ENCODE data around the gene PERP. TPM values are rescaled to one million over a fixed set of nuclear protein-coding genes. Genes with fewer than 3 reads are reported as not detected.

Gene PERP
- total RNA-seq, 3 donors from 2014 or later, result 47.9 to 72.9 (median 60.3) TPM

DNA sequence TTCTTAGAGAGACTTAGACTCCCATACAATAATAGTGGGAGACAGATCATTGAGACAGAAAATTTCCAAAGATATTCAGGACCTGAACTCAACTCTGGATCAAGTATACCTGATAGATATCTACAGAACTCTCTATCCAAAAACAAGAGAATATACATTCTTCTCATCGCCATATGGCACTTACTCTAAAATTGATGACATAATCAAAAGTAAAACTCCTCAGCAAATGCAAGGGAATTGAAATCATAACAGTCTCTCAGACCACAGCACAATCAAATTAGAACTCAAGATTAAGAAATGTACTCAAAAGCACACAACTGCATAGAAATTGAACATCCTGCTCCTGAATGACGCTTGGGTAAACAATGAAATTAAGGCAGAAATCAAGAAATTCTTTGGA is 28.7 kb downstream of the PERP start:
- H3K4me3 ChIP-seq, result no peak overlapping the region
- ATAC-seq (no peak), DNase-seq (no peak)
- no peaks in the 10 kb centered on the region for H3K4me1 ChIP-seq (ENCODE audit: low read depth)
- H3K9me3 ChIP-seq, result no peaks in the 10 kb centered on the region
- H3K36me3 ChIP-seq (ENCODE audit: low read depth), result no peaks in the 10 kb centered on the region
- TF ChIP-seq, protein P1, sequence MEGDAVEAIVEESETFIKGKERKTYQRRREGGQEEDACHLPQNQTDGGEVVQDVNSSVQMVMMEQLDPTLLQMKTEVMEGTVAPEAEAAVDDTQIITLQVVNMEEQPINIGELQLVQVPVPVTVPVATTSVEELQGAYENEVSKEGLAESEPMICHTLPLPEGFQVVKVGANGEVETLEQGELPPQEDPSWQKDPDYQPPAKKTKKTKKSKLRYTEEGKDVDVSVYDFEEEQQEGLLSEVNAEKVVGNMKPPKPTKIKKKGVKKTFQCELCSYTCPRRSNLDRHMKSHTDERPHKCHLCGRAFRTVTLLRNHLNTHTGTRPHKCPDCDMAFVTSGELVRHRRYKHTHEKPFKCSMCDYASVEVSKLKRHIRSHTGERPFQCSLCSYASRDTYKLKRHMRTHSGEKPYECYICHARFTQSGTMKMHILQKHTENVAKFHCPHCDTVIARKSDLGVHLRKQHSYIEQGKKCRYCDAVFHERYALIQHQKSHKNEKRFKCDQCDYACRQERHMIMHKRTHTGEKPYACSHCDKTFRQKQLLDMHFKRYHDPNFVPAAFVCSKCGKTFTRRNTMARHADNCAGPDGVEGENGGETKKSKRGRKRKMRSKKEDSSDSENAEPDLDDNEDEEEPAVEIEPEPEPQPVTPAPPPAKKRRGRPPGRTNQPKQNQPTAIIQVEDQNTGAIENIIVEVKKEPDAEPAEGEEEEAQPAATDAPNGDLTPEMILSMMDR (IDR thresholded peaks at IDR 0.05), result no peak
- intact Hi-C loops (cut with DNase I, micrococcal nuclease), result no loop called here

DNA sequence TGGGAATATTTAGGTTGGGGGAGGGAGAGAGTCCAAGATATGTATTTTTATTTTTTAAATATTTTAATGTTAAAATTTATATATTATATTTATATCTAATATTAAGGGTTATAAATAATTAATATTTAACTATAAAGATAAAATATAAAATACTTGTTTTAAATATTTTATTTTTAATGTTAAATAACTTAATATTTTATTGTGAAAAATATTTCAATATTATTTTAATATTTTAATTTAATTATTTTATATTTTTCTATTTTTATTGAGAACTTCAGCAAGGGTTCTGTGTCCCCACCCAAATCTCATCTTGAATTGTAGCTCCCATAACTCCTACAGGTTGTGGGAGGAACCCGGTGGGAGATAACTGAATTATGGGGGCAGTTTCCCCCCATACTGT is 34.0 kb downstream of the PERP start:
- Histone ChIP-seq H3K4me1 (ENCODE audit: low read depth) (no peaks in the 10 kb centered on the region), H3K9me3 (no peaks in the 10 kb centered on the region), H3K36me3 (ENCODE audit: low read depth) (no peaks in the 10 kb centered on the region), H3K4me3 (no peak overlapping the region)
- ATAC-seq (no peak), DNase-seq (no peak)
- intact Hi-C loops (cut with DNase I, micrococcal nuclease), result no loop called here
- TF ChIP-seq, protein P1 (IDR thresholded peaks at IDR 0.05), result no peak

DNA sequence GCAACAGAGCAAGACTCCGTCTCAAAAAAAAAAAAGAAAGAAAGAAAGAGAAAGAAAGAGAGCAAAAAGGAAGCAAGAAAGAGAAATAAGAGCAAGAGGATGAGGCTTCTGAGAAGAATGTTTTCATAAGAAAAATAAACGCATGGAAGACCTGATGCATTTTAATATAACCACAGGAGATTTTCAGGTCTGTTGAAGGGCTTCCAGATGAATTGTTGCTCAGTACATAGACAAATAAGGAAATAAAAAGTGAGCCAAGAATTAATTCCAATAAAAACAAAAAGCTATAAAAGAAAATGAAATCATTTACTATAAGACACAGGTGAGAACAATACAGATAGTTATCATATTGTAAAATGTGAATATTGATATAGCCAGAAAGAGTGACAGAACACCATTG is 43.5 kb downstream of the PERP start:
- H3K36me3 ChIP-seq (ENCODE audit: low read depth), result no peaks in the 10 kb centered on the region
- ATAC-seq, result no peak
- TF ChIP-seq, protein P1 (IDR thresholded peaks at IDR 0.05), result no peak

DNA sequence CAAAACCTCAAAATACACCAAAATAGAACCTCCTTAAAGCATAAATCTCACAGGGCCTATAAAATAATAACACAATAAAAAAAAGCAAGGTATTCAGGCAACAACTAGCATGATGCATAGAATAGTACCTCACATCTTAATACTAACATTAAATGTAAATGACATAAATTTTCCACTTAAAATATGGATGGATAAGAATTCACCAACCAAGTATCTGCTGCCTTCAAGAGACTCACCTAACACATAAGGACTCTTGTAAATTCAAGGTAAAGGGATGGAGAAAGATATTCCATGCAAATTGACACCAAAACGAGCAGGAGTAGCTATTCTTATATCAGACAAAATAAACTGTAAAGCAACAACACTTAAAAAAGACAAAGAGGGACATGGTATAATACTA is 52.2 kb downstream of the PERP start:
- Histone ChIP-seq H3K4me3 (no peak overlapping the region), H3K36me3 (ENCODE audit: low read depth) (no peaks in the 10 kb centered on the region), H3K9me3 (peaks cover 6% of the 10 kb centered on the region), H3K4me1 (ENCODE audit: low read depth) (no peaks in the 10 kb centered on the region)
- TF ChIP-seq, protein P1 (IDR thresholded peaks at IDR 0.05), result no peak
- no peak for ATAC-seq
- DNase-seq, result no peak
- intact Hi-C loops (cut with DNase I, micrococcal nuclease), result no loop called here

More for the DNA sequence above, 43.5 kb downstream of the PERP start:
- Histone ChIP-seq H3K4me1 (ENCODE audit: low read depth) (no peaks in the 10 kb centered on the region), H3K4me3 (no peak overlapping the region), H3K9me3 (no peaks in the 10 kb centered on the region)
- intact Hi-C loops (cut with DNase I, micrococcal nuclease), result no loop called here
- DNase-seq, result no peak

DNA sequence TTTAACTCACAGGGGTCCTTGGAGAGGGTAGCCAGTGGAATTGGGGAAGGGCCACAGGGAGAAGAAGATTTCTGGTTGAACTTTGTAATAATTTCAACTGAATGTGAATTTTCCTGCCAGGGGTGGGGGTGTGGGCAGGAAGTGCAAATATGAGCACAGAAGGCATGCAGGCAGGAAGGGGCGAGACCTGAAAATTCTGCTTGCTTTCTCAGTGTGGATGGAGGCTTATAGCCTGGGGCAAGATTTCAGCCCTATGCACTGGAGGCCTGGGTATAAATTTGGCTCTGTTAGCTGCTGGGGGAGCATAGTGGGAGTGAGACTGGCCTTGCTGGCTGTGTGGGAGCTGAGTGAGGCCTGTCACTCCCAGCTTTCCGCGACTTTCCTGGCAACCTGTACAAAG is 54.4 kb downstream of the PERP start:
- intact Hi-C loops (cut with DNase I, micrococcal nuclease), result no loop called here
- Histone ChIP-seq H3K9me3 (peaks cover 5% of the 10 kb centered on the region), H3K4me1 (ENCODE audit: low read depth) (no peaks in the 10 kb centered on the region), H3K36me3 (ENCODE audit: low read depth) (no peaks in the 10 kb centered on the region), H3K4me3 (no peak overlapping the region)
- no peak for DNase-seq
- no peak for ATAC-seq
- TF ChIP-seq, protein P1 (IDR thresholded peaks at IDR 0.05), result no peak

DNA sequence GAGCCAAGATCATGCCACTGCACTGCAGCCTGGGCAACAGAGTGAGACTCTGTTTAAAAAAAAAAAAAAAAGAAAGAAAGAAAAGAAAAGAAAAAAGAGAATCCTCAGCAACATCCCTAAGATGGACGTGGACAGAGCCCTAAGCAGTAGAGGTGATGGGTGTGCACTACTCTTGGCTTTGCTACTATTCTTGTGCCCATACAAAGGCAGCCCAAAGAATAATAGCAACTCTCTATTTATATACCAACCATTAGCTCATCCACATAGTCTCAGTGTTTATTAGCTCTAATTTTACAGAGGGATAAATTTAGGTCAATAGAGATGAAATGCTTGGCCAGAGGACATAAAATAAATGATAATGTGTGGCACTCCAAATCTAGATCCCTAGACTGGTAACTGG is 62.2 kb downstream of the PERP start:
- DNase-seq, result no peak

More for the DNA sequence above, 62.2 kb downstream of the PERP start:
- Histone ChIP-seq H3K9me3 (no peaks in the 10 kb centered on the region), H3K4me1 (ENCODE audit: low read depth) (no peaks in the 10 kb centered on the region), H3K36me3 (ENCODE audit: low read depth) (no peaks in the 10 kb centered on the region), H3K4me3 (no peak overlapping the region)
- TF ChIP-seq, protein P1 (IDR thresholded peaks at IDR 0.05), result no peak
- no peak for ATAC-seq
- intact Hi-C loops (cut with DNase I, micrococcal nuclease), result no loop called here
